ENCODE results near the gene PAIP2B. TPM values are rescaled to one million over a fixed set of nuclear protein-coding genes. Genes with fewer than 3 reads are reported as not detected.

The PAIP2B gene
- total RNA-seq, 1 donor from 2014 or later = 6.5 TPM

DNA sequence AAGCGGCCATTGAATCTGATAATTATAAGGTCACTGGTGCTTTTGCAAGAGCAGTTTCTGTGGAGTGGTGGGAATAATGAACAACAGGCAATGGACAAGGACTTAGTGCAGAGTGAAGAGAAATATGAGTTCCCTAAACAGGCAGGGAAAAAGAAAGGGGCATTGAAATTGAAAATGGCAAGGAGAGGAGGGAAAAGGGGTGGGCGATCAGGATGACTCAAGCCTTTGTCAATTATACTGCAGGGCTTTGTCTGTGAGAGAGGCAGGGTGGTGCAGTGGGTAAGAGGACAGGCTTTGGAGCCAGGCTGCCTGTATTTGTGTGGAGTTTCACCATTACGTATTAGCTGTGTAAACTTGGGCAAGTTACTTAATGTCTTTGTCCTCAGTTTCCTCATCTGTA, 29.5 kb upstream of the PAIP2B start:
- no peaks in the 10 kb centered on the region for H3K36me3 Mint-ChIP-seq (ENCODE audit: low read depth)
- peaks cover 20% of the 10 kb centered on the region for H3K4me1 Mint-ChIP-seq
- H3K9me3 Mint-ChIP-seq = peaks cover 7% of the 10 kb centered on the region
- TF ChIP-seq, protein P1, sequence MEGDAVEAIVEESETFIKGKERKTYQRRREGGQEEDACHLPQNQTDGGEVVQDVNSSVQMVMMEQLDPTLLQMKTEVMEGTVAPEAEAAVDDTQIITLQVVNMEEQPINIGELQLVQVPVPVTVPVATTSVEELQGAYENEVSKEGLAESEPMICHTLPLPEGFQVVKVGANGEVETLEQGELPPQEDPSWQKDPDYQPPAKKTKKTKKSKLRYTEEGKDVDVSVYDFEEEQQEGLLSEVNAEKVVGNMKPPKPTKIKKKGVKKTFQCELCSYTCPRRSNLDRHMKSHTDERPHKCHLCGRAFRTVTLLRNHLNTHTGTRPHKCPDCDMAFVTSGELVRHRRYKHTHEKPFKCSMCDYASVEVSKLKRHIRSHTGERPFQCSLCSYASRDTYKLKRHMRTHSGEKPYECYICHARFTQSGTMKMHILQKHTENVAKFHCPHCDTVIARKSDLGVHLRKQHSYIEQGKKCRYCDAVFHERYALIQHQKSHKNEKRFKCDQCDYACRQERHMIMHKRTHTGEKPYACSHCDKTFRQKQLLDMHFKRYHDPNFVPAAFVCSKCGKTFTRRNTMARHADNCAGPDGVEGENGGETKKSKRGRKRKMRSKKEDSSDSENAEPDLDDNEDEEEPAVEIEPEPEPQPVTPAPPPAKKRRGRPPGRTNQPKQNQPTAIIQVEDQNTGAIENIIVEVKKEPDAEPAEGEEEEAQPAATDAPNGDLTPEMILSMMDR (conservative IDR thresholded peaks at IDR 0.05) = no peak
- peaks cover 2% of the 10 kb centered on the region for H3K27me3 Mint-ChIP-seq (ENCODE audit: low read depth)
- DNase-seq (ENCODE audit: low read depth, low spot score) = peak; percentile 17
- peak overlapping the region; percentile 81 for H3K27ac Mint-ChIP-seq (ENCODE audit: unreplicated experiment)
- peak overlapping the region; percentile 64 for H3K4me3 Mint-ChIP-seq

DNA sequence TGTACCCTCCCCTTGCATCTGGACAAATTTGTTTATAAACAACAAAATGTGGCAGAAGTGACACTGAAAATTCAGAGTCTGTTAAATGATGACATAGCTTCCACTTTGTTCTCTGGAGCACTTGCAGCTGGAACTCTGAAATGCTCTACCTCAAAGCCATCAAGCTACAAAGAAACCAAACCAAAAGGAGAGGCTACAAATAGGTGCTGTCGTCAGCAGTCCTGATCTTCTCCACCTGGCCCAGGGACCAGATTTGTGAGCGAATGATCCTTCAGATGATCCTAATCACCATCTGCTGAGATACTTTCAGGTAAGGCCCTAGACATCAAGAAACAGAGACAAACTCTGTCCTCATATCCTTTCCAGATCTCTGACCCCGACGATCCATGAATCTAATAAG, 27.9 kb upstream of the PAIP2B start:
- H3K27me3 Mint-ChIP-seq (ENCODE audit: low read depth) = peaks cover 6% of the 10 kb centered on the region
- H3K4me3 Mint-ChIP-seq = no peak overlapping the region
- peaks cover 7% of the 10 kb centered on the region for H3K9me3 Mint-ChIP-seq
- H3K4me1 Mint-ChIP-seq = peaks cover 20% of the 10 kb centered on the region
- no peak overlapping the region for H3K27ac Mint-ChIP-seq (ENCODE audit: unreplicated experiment)
- H3K36me3 Mint-ChIP-seq (ENCODE audit: low read depth) = no peaks in the 10 kb centered on the region
- DNase-seq (ENCODE audit: low read depth, low spot score) = no peak
- TF ChIP-seq, protein P1 (conservative IDR thresholded peaks at IDR 0.05) = no peak

DNA sequence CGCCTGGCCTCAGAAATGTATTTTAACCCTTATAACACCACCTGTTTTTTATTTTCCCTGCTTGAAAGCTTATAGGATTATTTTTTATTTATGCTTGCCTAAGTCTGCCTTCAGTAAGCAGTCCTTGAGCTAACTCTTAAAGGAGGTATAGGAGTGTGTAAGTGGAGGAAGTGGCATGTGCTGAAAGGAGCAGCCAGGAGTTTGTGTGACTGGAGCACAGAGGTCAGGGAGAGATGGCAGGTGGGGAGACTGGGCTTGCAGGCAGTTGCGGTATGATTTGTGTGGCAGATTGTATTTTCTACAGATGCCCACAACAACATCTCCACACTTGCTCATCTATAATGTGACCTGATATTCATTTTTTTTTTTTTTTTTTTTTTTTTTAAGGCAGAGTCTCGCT, 27.2 kb upstream of the PAIP2B start:
- no peak overlapping the region for H3K4me3 Mint-ChIP-seq
- H3K36me3 Mint-ChIP-seq (ENCODE audit: low read depth) = no peaks in the 10 kb centered on the region
- H3K4me1 Mint-ChIP-seq = peaks cover 20% of the 10 kb centered on the region
- no peak overlapping the region for H3K27ac Mint-ChIP-seq (ENCODE audit: unreplicated experiment)
- no peak for DNase-seq (ENCODE audit: low read depth, low spot score)
- TF ChIP-seq, protein P1 (conservative IDR thresholded peaks at IDR 0.05) = no peak
- peaks cover 9% of the 10 kb centered on the region for H3K27me3 Mint-ChIP-seq (ENCODE audit: low read depth)
- peaks cover 7% of the 10 kb centered on the region for H3K9me3 Mint-ChIP-seq

DNA sequence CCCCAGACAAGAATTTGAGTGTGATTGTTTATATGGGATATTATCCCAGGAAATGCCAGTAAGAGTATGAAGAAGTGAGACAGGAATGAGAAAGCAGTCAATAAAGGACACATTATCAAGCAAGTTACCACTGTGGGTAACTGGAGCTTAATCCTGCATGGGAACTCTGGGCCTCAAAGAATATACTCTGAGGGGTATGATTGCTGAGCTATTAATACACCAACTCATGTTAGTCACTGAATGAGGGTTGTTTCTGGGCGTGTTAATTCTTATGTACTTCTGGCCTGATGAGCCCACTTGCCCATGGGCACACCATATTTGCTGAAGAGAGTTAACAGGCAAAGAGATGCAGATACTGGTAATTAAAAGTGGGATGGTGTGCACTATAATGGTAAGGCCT, 26.6 kb upstream of the PAIP2B start:
- H3K4me3 Mint-ChIP-seq = no peak overlapping the region
- peaks cover 20% of the 10 kb centered on the region for H3K4me1 Mint-ChIP-seq
- peaks cover 7% of the 10 kb centered on the region for H3K9me3 Mint-ChIP-seq
- TF ChIP-seq, protein P1 (conservative IDR thresholded peaks at IDR 0.05) = no peak
- no peak for DNase-seq (ENCODE audit: low read depth, low spot score)
- no peak overlapping the region for H3K27ac Mint-ChIP-seq (ENCODE audit: unreplicated experiment)
- H3K36me3 Mint-ChIP-seq (ENCODE audit: low read depth) = no peaks in the 10 kb centered on the region
- H3K27me3 Mint-ChIP-seq (ENCODE audit: low read depth) = peaks cover 15% of the 10 kb centered on the region

DNA sequence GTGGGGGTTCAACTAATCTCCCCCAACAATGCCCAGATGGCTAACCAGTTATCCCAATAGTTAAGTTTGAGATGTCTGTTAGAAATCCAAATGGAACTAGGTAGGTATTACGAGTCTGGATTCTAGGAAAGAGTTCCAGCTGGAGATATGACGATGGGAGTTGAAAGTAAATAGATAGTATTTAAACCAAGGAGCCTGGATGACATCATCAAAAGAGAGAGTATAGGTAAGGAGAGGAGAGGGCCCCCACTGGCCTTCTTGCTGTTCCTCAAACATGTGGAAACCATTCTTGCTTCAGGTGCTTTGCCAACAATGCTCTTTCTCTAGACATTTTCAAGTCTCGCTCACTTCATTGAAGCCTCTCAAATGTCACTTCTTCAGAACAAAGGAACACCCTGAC, 26.0 kb upstream of the PAIP2B start:
- no peak for DNase-seq (ENCODE audit: low read depth, low spot score)
- Mint-ChIP-seq H3K4me3 (no peak overlapping the region), H3K27ac (ENCODE audit: unreplicated experiment) (no peak overlapping the region), H3K27me3 (ENCODE audit: low read depth) (peaks cover 20% of the 10 kb centered on the region), H3K36me3 (ENCODE audit: low read depth) (no peaks in the 10 kb centered on the region), H3K9me3 (peaks cover 7% of the 10 kb centered on the region), H3K4me1 (peaks cover 20% of the 10 kb centered on the region)
- TF ChIP-seq, protein P1 (conservative IDR thresholded peaks at IDR 0.05) = no peak

DNA sequence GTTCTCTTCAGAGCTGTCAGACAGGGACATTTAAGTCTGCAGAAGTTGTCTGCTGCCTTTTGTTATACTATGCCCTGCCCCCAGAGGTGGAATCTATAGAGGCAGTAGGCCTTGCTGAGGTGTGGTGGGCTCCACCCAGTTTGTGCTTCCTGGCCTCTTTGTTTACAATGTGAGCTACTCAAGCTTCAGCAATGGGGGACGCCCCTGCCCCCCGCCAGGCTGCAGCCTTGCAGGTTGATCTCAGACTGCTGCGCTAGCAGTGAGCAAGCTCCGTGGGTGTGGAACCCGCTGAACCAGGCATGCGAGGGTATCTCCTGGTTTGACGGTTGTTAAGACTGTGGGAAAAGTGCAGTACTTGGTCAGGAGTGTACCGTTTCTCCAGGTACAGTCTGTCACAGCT, 24.0 kb upstream of the PAIP2B start:
- no peak overlapping the region for H3K27ac Mint-ChIP-seq (ENCODE audit: unreplicated experiment)
- peaks cover 29% of the 10 kb centered on the region for H3K27me3 Mint-ChIP-seq (ENCODE audit: low read depth)
- TF ChIP-seq, protein P1 (conservative IDR thresholded peaks at IDR 0.05) = no peak
- H3K36me3 Mint-ChIP-seq (ENCODE audit: low read depth) = peaks cover 5% of the 10 kb centered on the region
- H3K9me3 Mint-ChIP-seq = peaks cover 10% of the 10 kb centered on the region
- H3K4me3 Mint-ChIP-seq = no peak overlapping the region
- no peak for DNase-seq (ENCODE audit: low read depth, low spot score)
- peaks cover 5% of the 10 kb centered on the region for H3K4me1 Mint-ChIP-seq

Data from neural crest cell (in vitro differentiated cells).